ENCODE results near the gene PRICKLE2.

PRICKLE2 gene

GRCh38 chr3:64239841-64240240, 14.6 kb upstream of the PRICKLE2 start:
- no peak for TF ChIP-seq CTCF (IDR thresholded peaks at IDR 0.05)
- DNase-seq (ENCODE audit: low spot score), result no peak
- Histone ChIP-seq H3K4me3 (no peak overlapping the region), H3K27ac (no peak overlapping the region)

GRCh38 chr3:64238971-64239667, 13.9 kb upstream of the PRICKLE2 start:
- Histone ChIP-seq H3K4me3 (peak overlapping the region; percentile 44), H3K27ac (peak overlapping the region in 1 of 2 donors; percentile 36)
- peak; percentile 79 for DNase-seq (ENCODE audit: low spot score)
- TF ChIP-seq CTCF (IDR thresholded peaks at IDR 0.05), result no peak

- Histone ChIP-seq H3K27ac (no peak overlapping the region), H3K4me3 (no peak overlapping the region)
- no peak for TF ChIP-seq CTCF (IDR thresholded peaks at IDR 0.05)
- no peak for DNase-seq (ENCODE audit: low spot score)
Measured at GRCh38 chr3:64237083-64237482, 11.8 kb upstream of the PRICKLE2 start.

GRCh38 chr3:64235605-64236004, 10.3 kb upstream of the PRICKLE2 start:
- TF ChIP-seq CTCF (IDR thresholded peaks at IDR 0.05), result no peak
- DNase-seq (ENCODE audit: low spot score), result no peak
- H3K27ac ChIP-seq, result no peak overlapping the region
- no peak overlapping the region for H3K4me3 ChIP-seq

- Histone ChIP-seq H3K4me3 (no peak overlapping the region), H3K27ac (no peak overlapping the region)
- no peak for DNase-seq (ENCODE audit: low spot score)
- TF ChIP-seq CTCF (IDR thresholded peaks at IDR 0.05), result no peak
Measured at GRCh38 chr3:64234571-64234970, 9.3 kb upstream of the PRICKLE2 start.

GRCh38 chr3:64232821-64233220, 7.6 kb upstream of the PRICKLE2 start:
- no peak for TF ChIP-seq CTCF (IDR thresholded peaks at IDR 0.05)
- H3K4me3 ChIP-seq, result no peak overlapping the region
- no peak for DNase-seq (ENCODE audit: low spot score)
- no peak overlapping the region for H3K27ac ChIP-seq

GRCh38 chr3:64229903-64230302, 4.6 kb upstream of the PRICKLE2 start:
- H3K27ac ChIP-seq, result no peak overlapping the region
- DNase-seq (ENCODE audit: low spot score), result no peak
- no peak for TF ChIP-seq CTCF (IDR thresholded peaks at IDR 0.05)
- H3K4me3 ChIP-seq, result no peak overlapping the region

Data from coronary artery (tissue), 2 donors.